ENCODE data around the gene RPS6KA4.

- TF ChIP-seq POLR2A (IDR thresholded peaks at IDR 0.05; ENCODE audit: low read depth, low read length) (no peak), TAF1 (IDR thresholded peaks at IDR 0.05; ENCODE audit: borderline replicate concordance, low read depth, low read length) (no peak), POLR2AphosphoS5 (IDR thresholded peaks at IDR 0.05; ENCODE audit: low read depth, low read length) (no peak)
These were observed 35.6 kb upstream of the RPS6KA4 start for GRCh38 chr11:64323373-64323772.
